ENCODE measurements around the gene SH3RF3. TPM values are rescaled to one million over a fixed set of nuclear protein-coding genes. Genes with fewer than 3 reads are reported as not detected.

Gene SH3RF3
- total and polyA plus RNA-seq, 10 of the 15 experiments (the other 5 are each of a cell fraction or from before 2014, with no cell fraction given), result 0.08 to 8.8 (median 2.3) TPM

DNA sequence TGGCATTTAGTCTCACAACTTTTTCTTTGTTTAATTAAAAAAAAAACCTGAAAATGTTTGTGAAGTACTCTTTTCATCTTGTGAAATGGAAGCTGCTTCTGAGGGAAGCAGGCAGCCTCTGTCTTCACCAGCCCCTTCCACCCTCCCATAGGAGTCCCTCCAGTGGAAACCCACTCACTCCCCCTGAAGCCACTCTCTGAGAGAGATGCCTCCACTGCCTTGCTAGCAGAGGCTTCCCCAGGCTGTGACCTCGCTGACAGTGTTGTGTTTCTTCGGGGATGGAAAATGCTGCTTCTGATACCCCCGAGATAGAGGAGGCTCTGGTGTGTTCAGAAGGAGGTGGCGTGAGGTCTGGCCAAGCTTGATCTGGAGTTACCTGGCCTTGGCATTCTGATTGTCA, 59.9 kb downstream of the SH3RF3 start:
- no TSS peak for BruUV-seq (replicated peaks)
- peaks cover under 1% of the 10 kb centered on the region for H3K4me1 ChIP-seq (ENCODE audit: control insufficient read depth, insufficient read depth, low read length)
- H3K9ac ChIP-seq (ENCODE audit: control insufficient read depth, insufficient read depth, low read length), result no peak overlapping the region
- ATAC-seq (no peak), DNase-seq (ENCODE audit: low read depth, low spot score) (no peak), FAIRE-seq (no peak)
- H3K9me3 ChIP-seq (replicated peaks; ENCODE audit: control insufficient read depth, insufficient read depth, low read length), result no peaks in the 10 kb centered on the region
- POLR2A ChIA-PET, result no interaction called here
- no peaks in the 10 kb centered on the region for H3K27me3 ChIP-seq (replicated peaks in 1 of 2; ENCODE audit: control insufficient read depth in 2 of 2, insufficient read depth in 2 of 2, low read length in 1 of 2)
- no peaks in the 10 kb centered on the region for H4K20me1 ChIP-seq (ENCODE audit: control insufficient read depth, insufficient read depth)
- no peak overlapping the region for H3K27ac ChIP-seq (ENCODE audit: control insufficient read depth, insufficient read depth)
- H3K4me2 ChIP-seq (ENCODE audit: control insufficient read depth, insufficient read depth), result no peak overlapping the region
- RAD21 ChIA-PET (ENCODE audit: unreplicated experiment), result interaction anchor here (0.8 kb wide), 1 partner anchor 20 kb away, joined by 3 read pairs; no protein-coding TSS in a partner anchor
- CTCF ChIA-PET, result interaction anchor here (0.6 kb wide), 1 partner anchor 232 kb away, joined by 4 read pairs; no protein-coding TSS in a partner anchor
- 33% methylated on average over 4 of the region's 4 CpGs for WGBS (ENCODE audit: insufficient coverage, insufficient replicate concordance, low lambda C conversion rate, missing lambda C conversion rate)
- H2AFZ ChIP-seq (ENCODE audit: control insufficient read depth, low read depth, low read length), result no peak overlapping the region
- H3K79me2 ChIP-seq (ENCODE audit: control insufficient read depth, insufficient read depth, low read length), result no peaks in the 10 kb centered on the region
- H3K4me3 ChIP-seq, result no peak overlapping the region
- intact Hi-C loops (cut with micrococcal nuclease; ENCODE audit: unreplicated experiment) (no loop called here), in situ Hi-C loops (cut with MboI) (loop anchor here (5.0 kb wide), 1 partner anchor 52 kb away; no protein-coding TSS in a partner anchor)
- no peaks in the 10 kb centered on the region for H3K36me3 ChIP-seq (ENCODE audit: control insufficient read depth in 2 of 2, insufficient read depth in 2 of 2, low read length in 1 of 2)
- SMC1A ChIA-PET (ENCODE audit: uncharacterized antibody, unreplicated experiment), result no interaction called here
- TF ChIP-seq, protein P1, sequence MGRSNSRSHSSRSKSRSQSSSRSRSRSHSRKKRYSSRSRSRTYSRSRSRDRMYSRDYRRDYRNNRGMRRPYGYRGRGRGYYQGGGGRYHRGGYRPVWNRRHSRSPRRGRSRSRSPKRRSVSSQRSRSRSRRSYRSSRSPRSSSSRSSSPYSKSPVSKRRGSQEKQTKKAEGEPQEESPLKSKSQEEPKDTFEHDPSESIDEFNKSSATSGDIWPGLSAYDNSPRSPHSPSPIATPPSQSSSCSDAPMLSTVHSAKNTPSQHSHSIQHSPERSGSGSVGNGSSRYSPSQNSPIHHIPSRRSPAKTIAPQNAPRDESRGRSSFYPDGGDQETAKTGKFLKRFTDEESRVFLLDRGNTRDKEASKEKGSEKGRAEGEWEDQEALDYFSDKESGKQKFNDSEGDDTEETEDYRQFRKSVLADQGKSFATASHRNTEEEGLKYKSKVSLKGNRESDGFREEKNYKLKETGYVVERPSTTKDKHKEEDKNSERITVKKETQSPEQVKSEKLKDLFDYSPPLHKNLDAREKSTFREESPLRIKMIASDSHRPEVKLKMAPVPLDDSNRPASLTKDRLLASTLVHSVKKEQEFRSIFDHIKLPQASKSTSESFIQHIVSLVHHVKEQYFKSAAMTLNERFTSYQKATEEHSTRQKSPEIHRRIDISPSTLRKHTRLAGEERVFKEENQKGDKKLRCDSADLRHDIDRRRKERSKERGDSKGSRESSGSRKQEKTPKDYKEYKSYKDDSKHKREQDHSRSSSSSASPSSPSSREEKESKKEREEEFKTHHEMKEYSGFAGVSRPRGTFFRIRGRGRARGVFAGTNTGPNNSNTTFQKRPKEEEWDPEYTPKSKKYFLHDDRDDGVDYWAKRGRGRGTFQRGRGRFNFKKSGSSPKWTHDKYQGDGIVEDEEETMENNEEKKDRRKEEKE (IDR thresholded peaks at IDR 0.05), result no peak
- TF ChIP-seq, protein P2, sequence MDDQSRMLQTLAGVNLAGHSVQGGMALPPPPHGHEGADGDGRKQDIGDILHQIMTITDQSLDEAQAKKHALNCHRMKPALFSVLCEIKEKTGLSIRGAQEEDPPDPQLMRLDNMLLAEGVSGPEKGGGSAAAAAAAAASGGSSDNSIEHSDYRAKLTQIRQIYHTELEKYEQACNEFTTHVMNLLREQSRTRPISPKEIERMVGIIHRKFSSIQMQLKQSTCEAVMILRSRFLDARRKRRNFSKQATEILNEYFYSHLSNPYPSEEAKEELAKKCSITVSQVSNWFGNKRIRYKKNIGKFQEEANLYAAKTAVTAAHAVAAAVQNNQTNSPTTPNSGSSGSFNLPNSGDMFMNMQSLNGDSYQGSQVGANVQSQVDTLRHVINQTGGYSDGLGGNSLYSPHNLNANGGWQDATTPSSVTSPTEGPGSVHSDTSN (IDR thresholded peaks at IDR 0.05; ENCODE audit: insufficient replicate concordance, low read depth, low read length), result no peak
- TF ChIP-seq LARP7 (IDR thresholded peaks at IDR 0.05) (no peak), KLF5 (IDR thresholded peaks at IDR 0.05; ENCODE audit: partially characterized antibody) (no peak), MYC (IDR thresholded peaks at IDR 0.05; ENCODE audit: insufficient read depth, insufficient read length, insufficient replicate concordance, low read length, severe bottlenecking) (no peak), CBFB (IDR thresholded peaks at IDR 0.05; ENCODE audit: low read depth) (no peak), MTA3 (IDR thresholded peaks at IDR 0.05; ENCODE audit: borderline replicate concordance, low read length) (no peak), NFYA (IDR thresholded peaks at IDR 0.05; ENCODE audit: borderline replicate concordance, low read depth, low read length) (no peak)
- TF ChIP-seq, protein P3, sequence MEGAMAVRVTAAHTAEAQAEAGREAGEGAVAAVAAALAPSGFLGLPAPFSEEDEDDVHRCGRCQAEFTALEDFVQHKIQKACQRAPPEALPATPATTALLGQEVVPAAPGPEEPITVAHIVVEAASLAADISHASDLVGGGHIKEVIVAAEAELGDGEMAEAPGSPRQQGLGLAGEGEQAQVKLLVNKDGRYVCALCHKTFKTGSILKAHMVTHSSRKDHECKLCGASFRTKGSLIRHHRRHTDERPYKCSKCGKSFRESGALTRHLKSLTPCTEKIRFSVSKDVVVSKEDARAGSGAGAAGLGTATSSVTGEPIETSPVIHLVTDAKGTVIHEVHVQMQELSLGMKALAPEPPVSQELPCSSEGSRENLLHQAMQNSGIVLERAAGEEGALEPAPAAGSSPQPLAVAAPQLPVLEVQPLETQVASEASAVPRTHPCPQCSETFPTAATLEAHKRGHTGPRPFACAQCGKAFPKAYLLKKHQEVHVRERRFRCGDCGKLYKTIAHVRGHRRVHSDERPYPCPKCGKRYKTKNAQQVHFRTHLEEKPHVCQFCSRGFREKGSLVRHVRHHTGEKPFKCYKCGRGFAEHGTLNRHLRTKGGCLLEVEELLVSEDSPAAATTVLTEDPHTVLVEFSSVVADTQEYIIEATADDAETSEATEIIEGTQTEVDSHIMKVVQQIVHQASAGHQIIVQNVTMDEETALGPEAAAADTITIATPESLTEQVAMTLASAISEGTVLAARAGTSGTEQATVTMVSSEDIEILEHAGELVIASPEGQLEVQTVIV (IDR thresholded peaks at IDR 0.05; ENCODE audit: borderline replicate concordance, partially characterized antibody), result no peak
- TF ChIP-seq, protein P4, sequence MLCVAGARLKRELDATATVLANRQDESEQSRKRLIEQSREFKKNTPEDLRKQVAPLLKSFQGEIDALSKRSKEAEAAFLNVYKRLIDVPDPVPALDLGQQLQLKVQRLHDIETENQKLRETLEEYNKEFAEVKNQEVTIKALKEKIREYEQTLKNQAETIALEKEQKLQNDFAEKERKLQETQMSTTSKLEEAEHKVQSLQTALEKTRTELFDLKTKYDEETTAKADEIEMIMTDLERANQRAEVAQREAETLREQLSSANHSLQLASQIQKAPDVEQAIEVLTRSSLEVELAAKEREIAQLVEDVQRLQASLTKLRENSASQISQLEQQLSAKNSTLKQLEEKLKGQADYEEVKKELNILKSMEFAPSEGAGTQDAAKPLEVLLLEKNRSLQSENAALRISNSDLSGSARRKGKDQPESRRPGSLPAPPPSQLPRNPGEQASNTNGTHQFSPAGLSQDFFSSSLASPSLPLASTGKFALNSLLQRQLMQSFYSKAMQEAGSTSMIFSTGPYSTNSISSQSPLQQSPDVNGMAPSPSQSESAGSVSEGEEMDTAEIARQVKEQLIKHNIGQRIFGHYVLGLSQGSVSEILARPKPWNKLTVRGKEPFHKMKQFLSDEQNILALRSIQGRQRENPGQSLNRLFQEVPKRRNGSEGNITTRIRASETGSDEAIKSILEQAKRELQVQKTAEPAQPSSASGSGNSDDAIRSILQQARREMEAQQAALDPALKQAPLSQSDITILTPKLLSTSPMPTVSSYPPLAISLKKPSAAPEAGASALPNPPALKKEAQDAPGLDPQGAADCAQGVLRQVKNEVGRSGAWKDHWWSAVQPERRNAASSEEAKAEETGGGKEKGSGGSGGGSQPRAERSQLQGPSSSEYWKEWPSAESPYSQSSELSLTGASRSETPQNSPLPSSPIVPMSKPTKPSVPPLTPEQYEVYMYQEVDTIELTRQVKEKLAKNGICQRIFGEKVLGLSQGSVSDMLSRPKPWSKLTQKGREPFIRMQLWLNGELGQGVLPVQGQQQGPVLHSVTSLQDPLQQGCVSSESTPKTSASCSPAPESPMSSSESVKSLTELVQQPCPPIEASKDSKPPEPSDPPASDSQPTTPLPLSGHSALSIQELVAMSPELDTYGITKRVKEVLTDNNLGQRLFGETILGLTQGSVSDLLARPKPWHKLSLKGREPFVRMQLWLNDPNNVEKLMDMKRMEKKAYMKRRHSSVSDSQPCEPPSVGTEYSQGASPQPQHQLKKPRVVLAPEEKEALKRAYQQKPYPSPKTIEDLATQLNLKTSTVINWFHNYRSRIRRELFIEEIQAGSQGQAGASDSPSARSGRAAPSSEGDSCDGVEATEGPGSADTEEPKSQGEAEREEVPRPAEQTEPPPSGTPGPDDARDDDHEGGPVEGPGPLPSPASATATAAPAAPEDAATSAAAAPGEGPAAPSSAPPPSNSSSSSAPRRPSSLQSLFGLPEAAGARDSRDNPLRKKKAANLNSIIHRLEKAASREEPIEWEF (IDR thresholded peaks at IDR 0.05; ENCODE audit: insufficient replicate concordance, low read depth, low read length), result no peak

Measured in GM12878 (cell line).